ENCODE measurements around the gene DPH5.

The DPH5 gene

DNA sequence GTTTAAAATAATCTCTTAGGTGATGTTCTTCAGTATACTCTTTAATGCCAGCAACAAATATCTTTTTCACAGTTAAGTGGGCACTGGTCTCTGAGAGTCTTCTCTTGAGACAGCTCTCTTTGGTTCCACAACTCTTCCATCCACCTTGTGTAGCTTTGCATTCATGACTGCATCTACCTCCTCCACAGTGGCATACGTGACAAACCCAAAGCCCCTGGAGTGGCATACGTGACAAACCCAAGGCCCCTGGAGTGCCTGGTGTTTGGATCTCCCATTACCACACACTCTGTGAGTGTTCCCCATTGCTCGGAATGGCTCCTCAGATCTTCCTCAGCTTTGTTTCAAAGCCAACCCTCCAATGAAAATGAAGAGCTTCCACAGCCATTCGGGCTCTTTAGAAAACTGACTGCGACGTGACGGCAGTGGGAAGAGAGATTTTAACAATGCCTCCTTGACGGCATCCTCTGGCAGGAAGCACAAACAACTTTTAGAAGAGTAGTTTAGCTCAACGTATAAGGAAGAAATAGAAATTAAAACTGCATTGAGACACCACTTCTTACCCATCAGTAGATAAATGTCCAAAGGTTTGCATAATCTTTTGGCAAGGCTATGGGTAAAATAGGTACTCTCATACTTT is 83.9 kb downstream of the DPH5 start:
- Histone ChIP-seq H3K18ac (ENCODE audit: low read length) (no peak overlapping the region), H3K27ac (ENCODE audit: low read depth, low read length) (no peak overlapping the region), H3K14ac (ENCODE audit: low read length) (no peak overlapping the region), H3K4ac (ENCODE audit: low read depth, low read length) (no peak overlapping the region), H2AK5ac (ENCODE audit: low read length) (no peak overlapping the region), H2BK5ac (ENCODE audit: low read depth, low read length, poor library complexity) (no peak overlapping the region), H4K8ac (ENCODE audit: low read depth, low read length) (no peak overlapping the region), H4K91ac (ENCODE audit: low read depth, low read length) (no peak overlapping the region), H3K4me3 (ENCODE audit: low read depth, low read length) (no peak overlapping the region), H3K9me3 (ENCODE audit: insufficient read depth, low read depth, low read length) (no peaks in the 10 kb centered on the region), H3K4me2 (ENCODE audit: low read length) (no peak overlapping the region), H3K4me1 (ENCODE audit: control insufficient read depth in 1 of 2, insufficient read depth in 2 of 2, low read length in 2 of 2) (no peaks in the 10 kb centered on the region), H3K23ac (ENCODE audit: low read length) (no peak overlapping the region), H4K12ac (ENCODE audit: low read depth, low read length) (no peak overlapping the region), H3K36me3 (ENCODE audit: control insufficient read depth in 1 of 2, insufficient read depth in 2 of 2, low read length in 2 of 2) (peaks cover 5 to 8% of the 10 kb centered on the region in 2 experiments), H2BK120ac (ENCODE audit: insufficient read depth, low read length, poor library complexity) (no peak overlapping the region), H3K27me3 (ENCODE audit: insufficient read depth, low read length) (no peaks in the 10 kb centered on the region), H2AFZ (ENCODE audit: insufficient read depth, low read length, poor library complexity) (no peak overlapping the region), H2BK12ac (ENCODE audit: low read length) (no peak overlapping the region), H3K9ac (ENCODE audit: low read length) (no peak overlapping the region), H3K79me2 (ENCODE audit: control insufficient read depth, insufficient read depth, low read length, poor library complexity) (no peaks in the 10 kb centered on the region), H3K79me1 (ENCODE audit: low read length) (no peaks in the 10 kb centered on the region)
- no peak for DNase-seq
- no CpG with 5 or more reads among the region's 9 CpGs for WGBS (ENCODE audit: extremely low coverage, insufficient coverage, insufficient read length)

- no peak overlapping the region for H3K23ac ChIP-seq (ENCODE audit: low read length)
- H3K9ac ChIP-seq (ENCODE audit: low read length), result no peak overlapping the region
- no CpG with 5 or more reads among the region's 1 CpG for WGBS (ENCODE audit: extremely low coverage, insufficient coverage, insufficient read length)
- H2BK120ac ChIP-seq (ENCODE audit: insufficient read depth, low read length, poor library complexity), result no peak overlapping the region
- H3K4me1 ChIP-seq (ENCODE audit: control insufficient read depth in 1 of 2, insufficient read depth in 2 of 2, low read length in 2 of 2), result no peaks in the 10 kb centered on the region
- H4K8ac ChIP-seq (ENCODE audit: low read depth, low read length), result no peak overlapping the region
- H3K79me1 ChIP-seq (ENCODE audit: low read length), result no peaks in the 10 kb centered on the region
- no peak for DNase-seq
- no peak overlapping the region for H2BK5ac ChIP-seq (ENCODE audit: low read depth, low read length, poor library complexity)
- H3K27me3 ChIP-seq (ENCODE audit: insufficient read depth, low read length), result no peaks in the 10 kb centered on the region
- H3K27ac ChIP-seq (ENCODE audit: low read depth, low read length), result no peak overlapping the region
- no peak overlapping the region for H4K91ac ChIP-seq (ENCODE audit: low read depth, low read length)
- no peak overlapping the region for H2BK12ac ChIP-seq (ENCODE audit: low read length)
- H4K12ac ChIP-seq (ENCODE audit: low read depth, low read length), result no peak overlapping the region
- no peaks in the 10 kb centered on the region for H3K9me3 ChIP-seq (ENCODE audit: insufficient read depth, low read depth, low read length)
- H3K18ac ChIP-seq (ENCODE audit: low read length), result no peak overlapping the region
- no peaks in the 10 kb centered on the region for H3K79me2 ChIP-seq (ENCODE audit: control insufficient read depth, insufficient read depth, low read length, poor library complexity)
- no peak overlapping the region for H2AK5ac ChIP-seq (ENCODE audit: low read length)
- no peak overlapping the region for H2AFZ ChIP-seq (ENCODE audit: insufficient read depth, low read length, poor library complexity)
- no peak overlapping the region for H3K14ac ChIP-seq (ENCODE audit: low read length)
- no peak overlapping the region for H3K4me3 ChIP-seq (ENCODE audit: low read depth, low read length)
- no peak overlapping the region for H3K4me2 ChIP-seq (ENCODE audit: low read length)
- no peak overlapping the region for H3K4ac ChIP-seq (ENCODE audit: low read depth, low read length)
- H3K36me3 ChIP-seq (ENCODE audit: control insufficient read depth in 1 of 2, insufficient read depth in 2 of 2, low read length in 2 of 2), result peaks cover 5 to 8% of the 10 kb centered on the region in 2 experiments
Measured at GRCh38 chr1:100941098-100941527, 84.5 kb downstream of the DPH5 start.
